Vagina (tissue), 2 donors: ENCODE data around the gene RAB9B. TPM values are rescaled to one million over a fixed set of nuclear protein-coding genes. Genes with fewer than 3 reads are reported as not detected.

Experiments
- DNase-seq, 2 donors: peaks; one replicate each; pipeline ENCODE4 v3.0.0-alpha.2; 2017; ENCODE audit errors: extremely low spot score in 2 of 2
- H3K27ac ChIP-seq: fragments of 200-600 bp; sonication (generic); one replicate; pipeline ENCODE4 v1.5.1; 2019
- H3K27me3 ChIP-seq: fragments of 200-600 bp; sonication (generic); one replicate; pipeline ENCODE4 v1.5.1; 2019
- H3K36me3 ChIP-seq, 2 donors: fragments of 200-600 bp; sonication (generic); one replicate each; pipeline ENCODE4 v1.5.1; 2017 to 2019
- H3K4me1 ChIP-seq: fragments of 200-600 bp; sonication (generic); one replicate; pipeline ENCODE4 v1.5.1; 2019
- H3K4me3 ChIP-seq, 2 donors: fragments of 200-600 bp; sonication (generic); 1 replicate in 1 of 2; 2 replicates in 1 of 2; pipeline ENCODE4 v1.5.1; 2016 to 2019
- H3K9me3 ChIP-seq: fragments of 200-600 bp; sonication (generic); one replicate; pipeline ENCODE4 v1.5.1; 2019
- POLR2A ChIP-seq, 2 donors: fragments of 450-650 bp; IDR thresholded peaks; one replicate each; pipeline ENCODE4 v1.6.1; 2017; ENCODE audit warnings: antibody characterized with exemption in 2 of 2, mild to moderate bottlenecking in 2 of 2, moderate library complexity in 2 of 2
- POLR2AphosphoS5 ChIP-seq, 2 donors: sonication (generic); formaldehyde crosslinking; IDR thresholded peaks; one replicate each; pipeline ENCODE4 v1.9.0; 2017; ENCODE audit warnings: antibody characterized with exemption in 2 of 2, mild to moderate bottlenecking in 2 of 2, low read depth in 1 of 2; ENCODE audit not compliant: insufficient read depth in 1 of 2
- intact Hi-C: fragments of 100-400 bp; cut with DNase I; formaldehyde crosslinking; loops from one replicate; pipeline ENCODE4 v1.15.1; 2023
- total RNA-seq: library from RNA; depleted of rRNA; stranded (reverse); fragments of >200 nt; gene quantifications from one replicate; pipeline ENCODE4 v1.2.3, GENCODE V29; 2016
- TF ChIP-seq, protein P1 (sequence below), 3 experiments: fragments of 450-650 bp in 2 of 3; fragments of 200-600 bp in 1 of 3; sonication (generic) in 1 of 3; IDR thresholded peaks; one replicate each; pipeline ENCODE4 v1.5.1; 2017 to 2019; ENCODE audit warnings: antibody characterized with exemption in 3 of 3, mild to moderate bottlenecking in 2 of 3, moderate library complexity in 2 of 3

Gene RAB9B
- total RNA-seq, 1 donor from 2014 or later, result 0.98 TPM

DNA sequence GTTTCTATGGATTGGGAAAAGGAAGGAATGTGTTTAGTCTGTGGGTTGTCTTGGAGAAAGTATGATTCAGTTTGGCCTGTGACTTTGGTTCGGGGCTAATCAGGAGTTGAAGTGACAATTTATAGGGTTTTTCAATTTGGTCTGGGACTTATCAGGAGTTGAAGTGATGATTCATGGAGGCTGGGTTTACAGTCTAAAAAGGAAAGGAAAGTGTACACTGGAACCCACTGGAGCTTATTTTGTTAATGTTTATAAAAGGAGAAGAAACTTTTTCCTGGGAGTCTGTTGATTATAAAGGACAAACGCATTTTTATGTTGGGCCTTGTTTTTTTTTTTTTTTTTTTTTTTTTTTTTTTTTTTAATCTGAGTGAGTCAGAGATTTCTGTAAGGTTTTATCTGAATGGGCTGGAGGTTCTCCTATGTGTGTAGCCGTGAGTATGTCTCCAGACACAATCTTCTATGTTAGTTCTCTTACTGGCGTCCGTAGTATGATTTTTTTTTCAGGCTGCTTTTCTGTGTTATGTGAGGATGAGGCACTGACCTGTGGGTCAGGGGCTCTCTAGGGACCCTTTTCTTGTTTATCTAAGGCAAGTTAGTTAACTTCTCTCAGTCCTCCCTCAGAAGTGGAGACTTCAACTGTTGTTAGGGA lies 33.0 kb upstream of the RAB9B start:
- no peaks in the 10 kb centered on the region for H3K4me1 ChIP-seq
- DNase-seq, result no peak
- H3K4me3 ChIP-seq, result no peak overlapping the region
- H3K27ac ChIP-seq, result no peak overlapping the region
- H3K36me3 ChIP-seq, result no peaks in the 10 kb centered on the region
- intact Hi-C loops, result no loop called here
- no peaks in the 10 kb centered on the region for H3K9me3 ChIP-seq
- no peaks in the 10 kb centered on the region for H3K27me3 ChIP-seq
- TF ChIP-seq POLR2AphosphoS5 (IDR thresholded peaks at IDR 0.05; ENCODE audit: insufficient read depth in 1 of 2, low read depth in 1 of 2) (no peak), POLR2A (IDR thresholded peaks at IDR 0.05) (no peak)
- TF ChIP-seq, protein P1, sequence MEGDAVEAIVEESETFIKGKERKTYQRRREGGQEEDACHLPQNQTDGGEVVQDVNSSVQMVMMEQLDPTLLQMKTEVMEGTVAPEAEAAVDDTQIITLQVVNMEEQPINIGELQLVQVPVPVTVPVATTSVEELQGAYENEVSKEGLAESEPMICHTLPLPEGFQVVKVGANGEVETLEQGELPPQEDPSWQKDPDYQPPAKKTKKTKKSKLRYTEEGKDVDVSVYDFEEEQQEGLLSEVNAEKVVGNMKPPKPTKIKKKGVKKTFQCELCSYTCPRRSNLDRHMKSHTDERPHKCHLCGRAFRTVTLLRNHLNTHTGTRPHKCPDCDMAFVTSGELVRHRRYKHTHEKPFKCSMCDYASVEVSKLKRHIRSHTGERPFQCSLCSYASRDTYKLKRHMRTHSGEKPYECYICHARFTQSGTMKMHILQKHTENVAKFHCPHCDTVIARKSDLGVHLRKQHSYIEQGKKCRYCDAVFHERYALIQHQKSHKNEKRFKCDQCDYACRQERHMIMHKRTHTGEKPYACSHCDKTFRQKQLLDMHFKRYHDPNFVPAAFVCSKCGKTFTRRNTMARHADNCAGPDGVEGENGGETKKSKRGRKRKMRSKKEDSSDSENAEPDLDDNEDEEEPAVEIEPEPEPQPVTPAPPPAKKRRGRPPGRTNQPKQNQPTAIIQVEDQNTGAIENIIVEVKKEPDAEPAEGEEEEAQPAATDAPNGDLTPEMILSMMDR (IDR thresholded peaks at IDR 0.05), result no peak

GRCh38 chrX:103864149-103864548 lies 32.1 kb upstream of the RAB9B start:
- no peaks in the 10 kb centered on the region for H3K27me3 ChIP-seq
- no peaks in the 10 kb centered on the region for H3K9me3 ChIP-seq
- H3K36me3 ChIP-seq, result no peaks in the 10 kb centered on the region
- TF ChIP-seq POLR2AphosphoS5 (IDR thresholded peaks at IDR 0.05; ENCODE audit: insufficient read depth in 1 of 2, low read depth in 1 of 2), result no peak
- TF ChIP-seq, protein P1 (IDR thresholded peaks at IDR 0.05), result no peak
- TF ChIP-seq POLR2A (IDR thresholded peaks at IDR 0.05), result no peak
- no peaks in the 10 kb centered on the region for H3K4me1 ChIP-seq
- no peak for DNase-seq
- H3K27ac ChIP-seq, result no peak overlapping the region
- H3K4me3 ChIP-seq, result no peak overlapping the region
- intact Hi-C loops, result no loop called here

- Histone ChIP-seq H3K4me1 (no peaks in the 10 kb centered on the region), H3K4me3 (no peak overlapping the region), H3K9me3 (no peaks in the 10 kb centered on the region), H3K36me3 (no peaks in the 10 kb centered on the region), H3K27ac (no peak overlapping the region), H3K27me3 (no peaks in the 10 kb centered on the region)
- no peak for DNase-seq
- TF ChIP-seq, protein P1 (IDR thresholded peaks at IDR 0.05), result no peak
- TF ChIP-seq POLR2AphosphoS5 (IDR thresholded peaks at IDR 0.05; ENCODE audit: insufficient read depth in 1 of 2, low read depth in 1 of 2) (no peak), POLR2A (IDR thresholded peaks at IDR 0.05) (no peak)
- intact Hi-C loops, result no loop called here
Measured at GRCh38 chrX:103861200-103861599, 29.1 kb upstream of the RAB9B start.

- intact Hi-C loops, result no loop called here
- Histone ChIP-seq H3K27me3 (no peaks in the 10 kb centered on the region), H3K36me3 (no peaks in the 10 kb centered on the region), H3K4me1 (no peaks in the 10 kb centered on the region), H3K9me3 (no peaks in the 10 kb centered on the region), H3K4me3 (no peak overlapping the region), H3K27ac (no peak overlapping the region)
- TF ChIP-seq POLR2AphosphoS5 (IDR thresholded peaks at IDR 0.05; ENCODE audit: insufficient read depth in 1 of 2, low read depth in 1 of 2), result no peak
- TF ChIP-seq, protein P1 (IDR thresholded peaks at IDR 0.05), result no peak
- no peak for TF ChIP-seq POLR2A (IDR thresholded peaks at IDR 0.05)
- DNase-seq, result no peak
Measured at GRCh38 chrX:103849558-103849957, 17.5 kb upstream of the RAB9B start.

- Histone ChIP-seq H3K36me3 (no peaks in the 10 kb centered on the region), H3K27ac (no peak overlapping the region), H3K27me3 (no peaks in the 10 kb centered on the region), H3K9me3 (no peaks in the 10 kb centered on the region), H3K4me3 (no peak overlapping the region), H3K4me1 (no peaks in the 10 kb centered on the region)
- TF ChIP-seq POLR2A (IDR thresholded peaks at IDR 0.05) (no peak), POLR2AphosphoS5 (IDR thresholded peaks at IDR 0.05; ENCODE audit: insufficient read depth in 1 of 2, low read depth in 1 of 2) (no peak)
- TF ChIP-seq, protein P1 (IDR thresholded peaks at IDR 0.05), result no peak
- intact Hi-C loops, result no loop called here
- DNase-seq, result no peak
Measured at GRCh38 chrX:103847174-103847870, 15.3 kb upstream of the RAB9B start.
